DMS114 treated with DMSO at 0.1 percent for 48 hours (cell line): ENCODE data around the gene SELENOF.
A peak's percentile ranks its signal among the peaks of the same experiment; 100 is the strongest.
"Not testable (repeated sequence)": the region's sequence is repeated elsewhere in the genome, so short reads cannot be mapped to it uniquely, and the experiment has no call there.

ENCODE experiments used
- DNase-seq: peaks from one replicate; lab custom pipeline; 2025; ENCODE audit not compliant: unreplicated experiment; lab: John Stamatoyannopoulos, UW

The SELENOF gene

DNA sequence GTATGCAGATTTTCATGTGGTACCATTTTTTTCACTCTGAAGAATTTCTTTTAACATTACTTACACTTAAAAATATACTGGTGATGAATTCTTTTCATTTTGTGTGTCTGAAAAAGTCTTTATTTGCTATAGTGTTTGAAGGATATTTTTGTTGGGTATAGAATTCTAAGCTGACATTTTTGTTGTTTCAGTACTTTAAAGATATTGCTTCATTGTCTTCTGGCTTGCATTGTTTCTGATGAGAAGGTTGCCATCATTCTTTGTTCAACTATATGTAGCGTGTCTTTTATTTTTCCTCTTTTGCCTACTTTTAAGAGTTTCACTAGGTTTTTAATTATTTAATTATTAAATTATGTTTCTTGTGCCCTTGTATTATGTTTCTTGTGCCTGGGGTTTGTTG lies 8.5 kb upstream of the SELENOF start:
- DNase-seq = no peak

DNA sequence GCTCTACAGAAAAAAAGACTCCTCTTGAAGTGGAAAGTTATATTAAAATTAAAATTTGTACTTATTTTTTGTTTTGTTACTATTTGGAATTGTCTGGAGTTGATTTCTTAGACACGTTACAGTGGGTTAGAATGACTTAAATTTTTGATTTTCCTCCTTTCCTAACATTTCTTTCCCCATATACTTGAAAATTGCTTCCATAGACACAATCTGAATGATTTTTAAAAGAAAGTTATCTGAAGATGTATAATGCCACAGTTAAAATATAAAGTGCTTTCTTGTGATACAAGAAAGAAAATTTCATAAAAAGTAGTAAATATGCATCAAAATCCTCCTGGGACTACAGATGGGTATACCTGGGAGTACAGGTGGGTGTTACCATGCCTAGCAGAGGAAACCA lies 2.8 kb upstream of the SELENOF start:
- DNase-seq = no peak

- no peak for DNase-seq
Observed at GRCh38 chr1:86915737-86916235, 1.9 kb upstream of the SELENOF start.

DNA sequence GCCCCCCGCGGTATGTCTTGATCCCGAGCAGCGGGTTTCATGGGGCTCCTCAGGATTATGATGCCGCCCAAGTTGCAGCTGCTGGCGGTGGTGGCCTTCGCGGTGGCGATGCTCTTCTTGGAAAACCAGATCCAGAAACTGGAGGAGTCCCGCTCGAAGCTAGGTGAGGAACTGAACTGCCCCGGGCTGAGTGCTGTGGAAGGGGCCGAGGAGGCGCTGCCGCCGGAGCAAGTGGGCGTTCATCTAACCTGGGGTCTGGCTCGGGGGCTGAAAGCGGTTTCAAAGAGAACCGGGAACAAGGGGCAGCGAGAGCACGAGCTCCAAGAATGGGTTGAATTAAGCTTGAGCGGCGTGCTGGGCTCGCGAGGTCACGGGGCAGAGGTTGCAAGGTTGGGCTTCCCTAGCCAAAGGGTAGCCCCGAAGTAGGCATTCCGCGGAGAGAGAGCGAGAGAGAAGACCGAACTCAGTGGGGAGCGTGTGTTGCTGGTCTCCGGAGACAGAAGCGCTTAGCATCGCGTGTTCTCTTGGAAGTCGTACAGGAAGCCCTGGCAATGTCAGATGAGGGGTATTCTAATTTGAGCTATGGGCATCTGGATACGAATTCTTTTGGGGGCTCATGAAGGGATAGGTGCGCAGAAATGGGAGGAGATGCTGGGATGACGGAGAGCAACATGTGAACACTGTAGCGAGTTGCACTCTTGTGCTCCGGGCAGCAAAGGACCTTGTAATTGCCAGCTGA lies 1.2 kb upstream of the SELENOF start:
- peak; percentile 45 for DNase-seq

GRCh38 chr1:86914601-86914997 lies 673 bp upstream of the SELENOF start, which contains the start of gene HS2ST1:
HS2ST1 (plus strand) TSS chr1:86914635.
- no peak for DNase-seq

DNA sequence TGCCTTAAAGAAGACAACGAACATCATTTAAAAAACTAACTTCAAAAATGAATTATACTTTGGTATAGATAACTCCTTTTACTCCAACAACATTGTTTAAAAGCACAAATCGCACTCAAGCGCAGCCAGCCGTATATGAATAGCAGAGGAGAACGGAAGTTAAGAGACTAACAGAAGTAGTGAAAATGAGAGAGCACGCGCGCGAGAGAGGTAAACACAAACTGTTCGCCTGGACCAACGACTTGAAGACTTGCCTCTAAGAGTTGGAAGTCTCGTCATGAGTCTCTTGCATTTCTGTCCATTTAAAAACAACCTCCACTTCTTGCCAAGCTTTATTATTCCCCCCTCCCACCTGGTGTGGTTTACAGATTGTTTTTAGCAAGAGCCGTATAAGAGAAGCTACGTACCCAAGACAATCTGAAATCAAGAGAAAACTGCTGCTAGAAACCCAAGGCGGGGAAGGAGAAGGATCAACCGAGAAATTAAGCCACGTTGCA lies 479 bp downstream of the SELENOF start:
- DNase-seq = peak; percentile 51

GRCh38 chr1:86912281-86912900 lies 1.5 kb downstream of the SELENOF start:
- no peak for DNase-seq

DNA sequence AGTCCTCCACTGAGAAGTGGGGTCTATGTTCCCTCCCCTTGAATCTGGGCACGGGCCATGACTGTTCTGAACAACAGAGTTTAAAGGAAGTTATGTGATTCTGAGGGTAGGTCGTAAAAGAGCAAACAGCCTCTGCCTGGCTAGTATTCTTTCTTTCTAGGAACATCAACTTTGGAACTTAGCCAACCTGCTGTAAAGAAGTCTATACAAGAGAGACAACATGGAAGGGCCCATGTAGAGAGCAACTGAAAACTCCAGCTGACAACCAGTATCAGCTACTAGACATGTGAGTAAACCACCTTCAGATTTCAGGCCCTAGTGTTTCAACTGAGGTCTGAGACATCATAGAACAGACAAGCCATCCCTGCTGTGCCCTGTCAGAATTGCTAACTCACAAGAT lies 7.5 kb downstream of the SELENOF start:
- DNase-seq = no peak

GRCh38 chr1:86905875-86906274 lies 8.1 kb downstream of the SELENOF start:
- DNase-seq = no peak

- not testable (repeated sequence) for DNase-seq
Observed at GRCh38 chr1:86899401-86899800, 14.5 kb downstream of the SELENOF start.

GRCh38 chr1:86888327-86888726 lies 25.6 kb downstream of the SELENOF start:
- DNase-seq = no peak

DNA sequence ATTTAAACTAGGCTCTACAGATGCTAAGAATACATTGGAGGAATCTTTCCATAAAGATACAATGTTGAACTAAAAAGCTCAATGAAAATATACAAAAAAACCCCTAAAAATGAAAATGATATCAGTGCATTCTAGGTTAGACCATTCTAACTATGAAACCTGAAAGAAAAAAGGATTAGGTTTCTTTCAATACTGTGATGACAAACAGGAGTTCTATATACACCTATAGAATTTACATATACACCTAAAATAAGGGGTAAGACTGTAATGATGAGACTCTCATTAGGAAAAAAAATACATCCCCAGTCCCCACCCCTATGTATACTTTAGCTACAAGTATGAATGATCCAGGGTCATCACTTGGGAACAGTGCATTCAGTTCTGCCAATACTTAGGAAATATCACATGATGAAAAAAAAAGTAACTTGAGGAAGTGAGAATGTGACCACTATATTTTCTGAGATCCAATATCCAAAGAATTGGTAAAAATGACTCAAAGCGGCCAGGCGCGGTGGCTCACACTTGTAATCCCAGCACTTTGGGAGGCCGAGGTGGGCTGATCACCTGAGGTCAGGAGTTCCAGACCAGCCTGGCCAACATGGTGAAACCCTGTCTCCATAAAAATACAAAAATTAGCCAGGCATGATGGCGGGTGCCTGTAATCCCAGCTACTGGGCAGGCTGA lies 26.3 kb downstream of the SELENOF start:
- DNase-seq = no peak

DNA sequence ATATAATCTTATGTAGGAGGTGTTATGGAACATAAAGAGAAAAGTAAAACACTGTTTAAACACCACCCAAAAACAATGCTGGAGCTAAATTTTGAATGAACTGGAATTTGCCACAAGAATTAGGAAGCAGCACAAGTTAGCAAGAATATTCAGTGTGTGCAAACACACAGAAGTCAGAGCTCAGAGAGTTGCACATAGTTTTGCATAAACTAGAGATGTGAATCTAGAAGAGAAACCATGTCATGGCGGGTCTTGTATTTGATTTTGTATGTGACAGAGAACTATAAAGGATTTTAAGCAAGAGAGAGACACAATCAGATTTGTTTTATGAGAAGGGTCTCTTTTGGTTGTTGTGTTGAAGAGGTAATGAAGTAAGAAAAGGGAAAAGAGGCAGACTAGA lies 38.2 kb downstream of the SELENOF start:
- DNase-seq = no peak

DNA sequence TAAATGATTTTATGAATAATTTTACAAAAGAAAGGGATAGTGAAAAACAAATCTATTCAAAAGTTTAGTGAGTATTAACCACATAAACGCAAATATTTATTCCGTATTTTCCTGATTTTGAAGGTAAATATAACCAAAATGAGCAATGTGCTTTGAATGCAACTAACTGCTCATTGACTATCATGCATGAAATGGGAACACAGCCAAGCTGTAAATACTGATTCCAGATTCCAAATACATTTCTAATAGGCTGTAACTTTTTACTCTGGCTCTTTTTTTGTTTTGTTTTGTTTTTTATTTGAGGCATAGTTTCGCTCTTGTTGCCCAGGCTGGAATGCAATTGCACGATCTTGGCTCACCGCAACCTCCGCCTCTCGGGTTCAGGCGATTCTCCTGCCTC lies 41.8 kb downstream of the SELENOF start:
- no peak for DNase-seq

GRCh38 chr1:86871001-86871400 lies 42.9 kb downstream of the SELENOF start:
- DNase-seq = no peak

GRCh38 chr1:86868477-86868876 lies 45.4 kb downstream of the SELENOF start:
- no peak for DNase-seq

DNA sequence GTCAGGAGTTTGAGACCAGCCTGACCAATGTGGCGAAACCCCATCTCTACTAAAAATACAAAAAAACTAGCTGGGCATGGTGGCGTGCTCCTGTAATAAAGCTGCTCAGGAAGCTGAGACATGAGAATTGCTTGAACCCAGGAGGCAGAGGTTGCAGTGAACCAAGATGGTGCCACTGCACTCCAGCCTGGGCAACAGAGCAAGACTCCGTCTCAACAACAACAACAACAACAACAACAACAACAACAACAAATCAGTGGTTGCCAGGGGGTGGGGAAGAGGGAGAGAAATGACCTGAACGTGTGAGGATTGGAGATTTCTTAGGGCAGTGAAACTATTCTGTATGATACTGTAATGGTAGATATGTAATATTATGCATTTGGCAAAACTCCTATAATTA lies 46.6 kb downstream of the SELENOF start:
- not testable (repeated sequence) for DNase-seq

- no peak for DNase-seq
Observed at GRCh38 chr1:86866665-86867064, 47.3 kb downstream of the SELENOF start.

- DNase-seq = no peak
Observed at GRCh38 chr1:86865973-86866637, 47.8 kb downstream of the SELENOF start.

DNA sequence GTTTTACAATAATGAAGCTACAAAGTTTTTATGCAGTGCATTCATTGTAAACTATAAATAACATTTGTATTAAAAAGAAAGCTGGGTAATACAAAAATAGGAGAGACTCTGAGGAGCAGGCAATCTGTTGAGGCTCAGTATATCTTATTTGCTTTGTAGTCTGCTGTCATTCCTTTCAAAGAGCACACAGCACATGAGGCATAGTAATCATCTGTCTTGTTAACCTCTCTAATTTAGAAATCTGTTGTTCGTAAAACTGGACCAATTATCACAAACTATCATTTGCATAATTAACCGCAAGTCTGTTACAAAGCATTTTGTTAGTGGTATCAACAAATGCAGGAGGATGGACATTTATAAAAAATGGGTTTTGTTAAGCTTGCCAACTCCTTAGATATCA lies 51.0 kb downstream of the SELENOF start:
- DNase-seq = no peak

GRCh38 chr1:86861424-86861823 lies 52.5 kb downstream of the SELENOF start:
- no peak for DNase-seq
